ENCODE data around the gene KCNB1.

Gene KCNB1

GRCh38 chr20:49515586-49515985, 33.1 kb upstream of the KCNB1 start:
- H3K9me3 ChIP-seq (ENCODE audit: control insufficient read depth, insufficient read depth, low read length), result no peaks in the 10 kb centered on the region
- no peak overlapping the region for H3K9ac ChIP-seq (ENCODE audit: low read depth, low read length)
- H3K4me3 ChIP-seq (ENCODE audit: low read depth, low read length), result no peak overlapping the region
- H3K27me3 ChIP-seq (ENCODE audit: control insufficient read depth, insufficient read depth, low read length), result no peaks in the 10 kb centered on the region
- H3K36me3 ChIP-seq (ENCODE audit: control insufficient read depth, insufficient read depth, low read length), result no peaks in the 10 kb centered on the region
- H3K4me1 ChIP-seq (ENCODE audit: control insufficient read depth, insufficient read depth, low read length), result no peaks in the 10 kb centered on the region

- Histone ChIP-seq H3K4me3 (ENCODE audit: low read depth, low read length) (no peak overlapping the region), H3K4me1 (ENCODE audit: control insufficient read depth, insufficient read depth, low read length) (no peaks in the 10 kb centered on the region), H3K36me3 (ENCODE audit: control insufficient read depth, insufficient read depth, low read length) (no peaks in the 10 kb centered on the region), H3K9ac (ENCODE audit: low read depth, low read length) (no peak overlapping the region), H3K9me3 (ENCODE audit: control insufficient read depth, insufficient read depth, low read length) (no peaks in the 10 kb centered on the region), H3K27me3 (ENCODE audit: control insufficient read depth, insufficient read depth, low read length) (no peaks in the 10 kb centered on the region)
These were observed 31.0 kb upstream of the KCNB1 start for GRCh38 chr20:49513517-49513916.

GRCh38 chr20:49513009-49513408, 30.5 kb upstream of the KCNB1 start:
- Histone ChIP-seq H3K36me3 (ENCODE audit: control insufficient read depth, insufficient read depth, low read length) (no peaks in the 10 kb centered on the region), H3K4me3 (ENCODE audit: low read depth, low read length) (no peak overlapping the region), H3K4me1 (ENCODE audit: control insufficient read depth, insufficient read depth, low read length) (no peaks in the 10 kb centered on the region), H3K27me3 (ENCODE audit: control insufficient read depth, insufficient read depth, low read length) (no peaks in the 10 kb centered on the region), H3K9ac (ENCODE audit: low read depth, low read length) (no peak overlapping the region), H3K9me3 (ENCODE audit: control insufficient read depth, insufficient read depth, low read length) (no peaks in the 10 kb centered on the region)

- no peak overlapping the region for H3K4me3 ChIP-seq (ENCODE audit: low read depth, low read length)
- H3K9ac ChIP-seq (ENCODE audit: low read depth, low read length), result no peak overlapping the region
- H3K27me3 ChIP-seq (ENCODE audit: control insufficient read depth, insufficient read depth, low read length), result no peaks in the 10 kb centered on the region
- no peaks in the 10 kb centered on the region for H3K9me3 ChIP-seq (ENCODE audit: control insufficient read depth, insufficient read depth, low read length)
- no peaks in the 10 kb centered on the region for H3K36me3 ChIP-seq (ENCODE audit: control insufficient read depth, insufficient read depth, low read length)
- H3K4me1 ChIP-seq (ENCODE audit: control insufficient read depth, insufficient read depth, low read length), result no peaks in the 10 kb centered on the region
These were observed 29.5 kb upstream of the KCNB1 start for GRCh38 chr20:49511788-49512525.

GRCh38 chr20:49510562-49511122, 28.2 kb upstream of the KCNB1 start:
- H3K27me3 ChIP-seq (ENCODE audit: control insufficient read depth, insufficient read depth, low read length), result no peaks in the 10 kb centered on the region
- H3K9ac ChIP-seq (ENCODE audit: low read depth, low read length), result no peak overlapping the region
- no peaks in the 10 kb centered on the region for H3K9me3 ChIP-seq (ENCODE audit: control insufficient read depth, insufficient read depth, low read length)
- H3K4me1 ChIP-seq (ENCODE audit: control insufficient read depth, insufficient read depth, low read length), result no peaks in the 10 kb centered on the region
- H3K4me3 ChIP-seq (ENCODE audit: low read depth, low read length), result no peak overlapping the region
- no peaks in the 10 kb centered on the region for H3K36me3 ChIP-seq (ENCODE audit: control insufficient read depth, insufficient read depth, low read length)

GRCh38 chr20:49508435-49509199, 26.1 kb upstream of the KCNB1 start:
- no peaks in the 10 kb centered on the region for H3K4me1 ChIP-seq (ENCODE audit: control insufficient read depth, insufficient read depth, low read length)
- H3K9ac ChIP-seq (ENCODE audit: low read depth, low read length), result no peak overlapping the region
- H3K36me3 ChIP-seq (ENCODE audit: control insufficient read depth, insufficient read depth, low read length), result no peaks in the 10 kb centered on the region
- no peaks in the 10 kb centered on the region for H3K27me3 ChIP-seq (ENCODE audit: control insufficient read depth, insufficient read depth, low read length)
- H3K4me3 ChIP-seq (ENCODE audit: low read depth, low read length), result no peak overlapping the region
- H3K9me3 ChIP-seq (ENCODE audit: control insufficient read depth, insufficient read depth, low read length), result no peaks in the 10 kb centered on the region

- Histone ChIP-seq H3K27me3 (ENCODE audit: control insufficient read depth, insufficient read depth, low read length) (no peaks in the 10 kb centered on the region), H3K4me1 (ENCODE audit: control insufficient read depth, insufficient read depth, low read length) (no peaks in the 10 kb centered on the region), H3K36me3 (ENCODE audit: control insufficient read depth, insufficient read depth, low read length) (no peaks in the 10 kb centered on the region)
These were observed 25.4 kb upstream of the KCNB1 start for GRCh38 chr20:49507741-49508434.

GRCh38 chr20:49505518-49505917, 23.1 kb upstream of the KCNB1 start:
- no peak overlapping the region for H3K9ac ChIP-seq (ENCODE audit: low read depth, low read length)
- no peaks in the 10 kb centered on the region for H3K27me3 ChIP-seq (ENCODE audit: control insufficient read depth, insufficient read depth, low read length)
- no peaks in the 10 kb centered on the region for H3K9me3 ChIP-seq (ENCODE audit: control insufficient read depth, insufficient read depth, low read length)

More at GRCh38 chr20:49507741-49508434, 25.4 kb upstream of the KCNB1 start:
- Histone ChIP-seq H3K9me3 (ENCODE audit: control insufficient read depth, insufficient read depth, low read length) (no peaks in the 10 kb centered on the region), H3K9ac (ENCODE audit: low read depth, low read length) (no peak overlapping the region), H3K4me3 (ENCODE audit: low read depth, low read length) (no peak overlapping the region)

GRCh38 chr20:49503176-49503575, 20.7 kb upstream of the KCNB1 start:
- no peak overlapping the region for H3K4me3 ChIP-seq (ENCODE audit: low read depth, low read length)
- no peaks in the 10 kb centered on the region for H3K4me1 ChIP-seq (ENCODE audit: control insufficient read depth, insufficient read depth, low read length)
- no peaks in the 10 kb centered on the region for H3K9me3 ChIP-seq (ENCODE audit: control insufficient read depth, insufficient read depth, low read length)
- no peaks in the 10 kb centered on the region for H3K27me3 ChIP-seq (ENCODE audit: control insufficient read depth, insufficient read depth, low read length)
- no peaks in the 10 kb centered on the region for H3K36me3 ChIP-seq (ENCODE audit: control insufficient read depth, insufficient read depth, low read length)
- no peak overlapping the region for H3K9ac ChIP-seq (ENCODE audit: low read depth, low read length)

More at GRCh38 chr20:49505518-49505917, 23.1 kb upstream of the KCNB1 start:
- Histone ChIP-seq H3K36me3 (ENCODE audit: control insufficient read depth, insufficient read depth, low read length) (no peaks in the 10 kb centered on the region), H3K4me3 (ENCODE audit: low read depth, low read length) (no peak overlapping the region), H3K4me1 (ENCODE audit: control insufficient read depth, insufficient read depth, low read length) (no peaks in the 10 kb centered on the region)

- Histone ChIP-seq H3K4me3 (ENCODE audit: low read depth, low read length) (no peak overlapping the region), H3K36me3 (ENCODE audit: control insufficient read depth, insufficient read depth, low read length) (no peaks in the 10 kb centered on the region), H3K27me3 (ENCODE audit: control insufficient read depth, insufficient read depth, low read length) (no peaks in the 10 kb centered on the region), H3K9ac (ENCODE audit: low read depth, low read length) (no peak overlapping the region), H3K9me3 (ENCODE audit: control insufficient read depth, insufficient read depth, low read length) (no peaks in the 10 kb centered on the region), H3K4me1 (ENCODE audit: control insufficient read depth, insufficient read depth, low read length) (no peaks in the 10 kb centered on the region)
These were observed 19.4 kb upstream of the KCNB1 start for GRCh38 chr20:49501917-49502316.

- Histone ChIP-seq H3K36me3 (ENCODE audit: control insufficient read depth, insufficient read depth, low read length) (no peaks in the 10 kb centered on the region), H3K27me3 (ENCODE audit: control insufficient read depth, insufficient read depth, low read length) (no peaks in the 10 kb centered on the region), H3K4me3 (ENCODE audit: low read depth, low read length) (no peak overlapping the region), H3K4me1 (ENCODE audit: control insufficient read depth, insufficient read depth, low read length) (no peaks in the 10 kb centered on the region), H3K9ac (ENCODE audit: low read depth, low read length) (no peak overlapping the region), H3K9me3 (ENCODE audit: control insufficient read depth, insufficient read depth, low read length) (no peaks in the 10 kb centered on the region)
These were observed 14.9 kb upstream of the KCNB1 start for GRCh38 chr20:49497398-49497669.

All from iPS-15b (cell line).